ENCODE results near the gene FBXO44. TPM values are rescaled to one million over a fixed set of nuclear protein-coding genes. Genes with fewer than 3 reads are reported as not detected.

Gene FBXO44
- total RNA-seq, 4 donors from 2014 or later: 5.0 to 20.4 (median 7.0) TPM

DNA sequence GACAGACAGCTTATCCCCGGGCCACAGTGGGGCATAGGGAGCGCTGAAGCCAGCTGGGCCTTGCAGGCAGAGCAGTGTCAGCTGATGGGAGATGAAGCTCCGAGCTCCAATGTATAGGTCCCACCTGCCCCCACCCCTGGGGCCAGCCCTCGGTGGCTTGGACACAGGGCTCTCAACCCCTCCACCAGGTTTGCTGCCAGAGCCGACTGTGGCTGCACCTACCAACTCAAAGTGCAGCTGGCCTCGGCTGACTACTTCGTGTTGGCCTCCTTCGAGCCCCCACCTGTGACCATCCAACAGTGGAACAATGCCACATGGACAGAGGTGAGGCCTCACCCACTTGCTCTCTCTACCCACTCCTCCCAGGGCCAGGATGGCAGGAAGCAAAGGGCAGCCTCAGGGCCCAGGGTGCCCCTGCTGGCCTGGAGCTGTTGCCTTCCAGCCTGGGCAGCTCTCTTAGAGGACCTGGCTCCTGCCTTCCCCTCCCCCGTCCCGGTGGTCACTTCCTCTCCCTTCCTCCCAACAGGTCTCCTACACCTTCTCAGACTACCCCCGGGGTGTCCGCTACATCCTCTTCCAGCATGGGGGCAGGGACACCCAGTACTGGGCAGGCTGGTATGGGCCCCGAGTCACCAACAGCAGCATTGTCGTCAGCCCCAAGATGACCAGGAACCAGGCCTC is 18.6 kb downstream of the FBXO44 start:
- Histone ChIP-seq H3K36me3 (peaks cover 10 to 92% (median 18%) of the 10 kb centered on the region in 3 donors), H3K4me1 (no peaks in the 10 kb centered on the region), H3K4me3 (no peak overlapping the region), H3K9me3 (no peaks in the 10 kb centered on the region), H3K27ac (no peak overlapping the region), H3K27me3 (no peaks in the 10 kb centered on the region)
- no peak for DNase-seq
- WGBS, 2 donors: 93% methylated on average over 3 of the region's 14 CpGs
- intact Hi-C loops (cut with DNase I): no loop called here
- TF ChIP-seq POLR2A (IDR thresholded peaks at IDR 0.05): no peak
- TF ChIP-seq, protein P1, sequence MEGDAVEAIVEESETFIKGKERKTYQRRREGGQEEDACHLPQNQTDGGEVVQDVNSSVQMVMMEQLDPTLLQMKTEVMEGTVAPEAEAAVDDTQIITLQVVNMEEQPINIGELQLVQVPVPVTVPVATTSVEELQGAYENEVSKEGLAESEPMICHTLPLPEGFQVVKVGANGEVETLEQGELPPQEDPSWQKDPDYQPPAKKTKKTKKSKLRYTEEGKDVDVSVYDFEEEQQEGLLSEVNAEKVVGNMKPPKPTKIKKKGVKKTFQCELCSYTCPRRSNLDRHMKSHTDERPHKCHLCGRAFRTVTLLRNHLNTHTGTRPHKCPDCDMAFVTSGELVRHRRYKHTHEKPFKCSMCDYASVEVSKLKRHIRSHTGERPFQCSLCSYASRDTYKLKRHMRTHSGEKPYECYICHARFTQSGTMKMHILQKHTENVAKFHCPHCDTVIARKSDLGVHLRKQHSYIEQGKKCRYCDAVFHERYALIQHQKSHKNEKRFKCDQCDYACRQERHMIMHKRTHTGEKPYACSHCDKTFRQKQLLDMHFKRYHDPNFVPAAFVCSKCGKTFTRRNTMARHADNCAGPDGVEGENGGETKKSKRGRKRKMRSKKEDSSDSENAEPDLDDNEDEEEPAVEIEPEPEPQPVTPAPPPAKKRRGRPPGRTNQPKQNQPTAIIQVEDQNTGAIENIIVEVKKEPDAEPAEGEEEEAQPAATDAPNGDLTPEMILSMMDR (IDR thresholded peaks at IDR 0.05): no peak

DNA sequence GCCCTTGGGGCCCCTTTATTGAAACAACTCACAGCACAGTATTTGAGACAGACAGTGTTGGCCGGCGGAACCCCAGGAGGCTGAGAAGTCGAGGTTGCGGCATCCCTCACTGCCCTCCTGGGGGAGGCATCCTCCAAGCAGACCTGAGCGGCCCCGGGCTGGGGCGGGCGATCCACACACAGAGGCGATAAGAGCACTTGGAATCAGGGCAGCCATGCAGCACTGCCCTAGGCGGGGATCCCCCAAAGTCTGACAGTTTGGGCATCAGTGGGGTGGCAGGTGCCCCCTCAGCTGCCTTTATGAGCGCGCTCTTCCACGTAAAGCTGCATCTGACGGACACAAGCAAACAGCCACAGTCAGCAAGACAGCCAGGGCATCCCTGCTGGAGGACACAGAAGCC is 19.8 kb downstream of the FBXO44 start:
- Histone ChIP-seq H3K27ac (no peak overlapping the region), H3K9me3 (no peaks in the 10 kb centered on the region), H3K36me3 (peaks cover 10 to 80% (median 18%) of the 10 kb centered on the region in 3 donors), H3K27me3 (no peaks in the 10 kb centered on the region), H3K4me1 (peaks cover 0 to 7% (median 0%) of the 10 kb centered on the region in 3 donors), H3K4me3 (no peak overlapping the region)
- intact Hi-C loops (cut with DNase I): no loop called here
- 95% methylated on average over 7 of the region's 14 CpGs; no CpG with 5 or more reads in 1 of the 2 donors for WGBS, 2 donors
- TF ChIP-seq POLR2A (IDR thresholded peaks at IDR 0.05): no peak
- no peak for DNase-seq

DNA sequence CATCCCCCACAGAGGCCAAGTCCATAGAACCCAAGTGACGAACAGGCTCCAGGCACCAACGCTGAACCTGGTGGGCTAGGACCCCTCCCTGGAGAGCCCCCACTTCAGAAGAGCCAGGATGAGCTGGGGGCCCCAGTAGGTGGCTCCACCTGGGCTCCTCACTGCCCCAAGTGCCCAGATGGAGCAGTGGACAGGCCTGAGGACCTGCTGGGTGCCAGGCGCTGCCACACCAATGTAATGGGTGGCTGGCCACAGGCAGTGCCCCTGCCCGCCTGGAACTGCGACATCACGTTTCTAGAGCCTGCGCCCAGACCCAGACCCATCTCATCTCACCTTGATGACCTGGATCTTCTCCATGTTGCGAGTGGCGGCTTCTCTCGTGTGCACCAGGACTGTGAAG is 20.6 kb downstream of the FBXO44 start:
- H3K36me3 ChIP-seq: peaks cover 10 to 72% (median 18%) of the 10 kb centered on the region in 3 donors
- intact Hi-C loops (cut with DNase I): no loop called here
- 91% methylated on average over 4 of the region's 10 CpGs; no CpG with 5 or more reads in 1 of the 2 donors for WGBS, 2 donors
- H3K4me1 ChIP-seq: peaks cover 2 to 16% (median 7%) of the 10 kb centered on the region in 3 donors
- H3K27me3 ChIP-seq: no peaks in the 10 kb centered on the region
- no peak overlapping the region for H3K27ac ChIP-seq
- DNase-seq: no peak
- H3K9me3 ChIP-seq: no peaks in the 10 kb centered on the region
- H3K4me3 ChIP-seq: no peak overlapping the region
- TF ChIP-seq, protein P1 (IDR thresholded peaks at IDR 0.05): no peak
- TF ChIP-seq POLR2A (IDR thresholded peaks at IDR 0.05): no peak

DNA sequence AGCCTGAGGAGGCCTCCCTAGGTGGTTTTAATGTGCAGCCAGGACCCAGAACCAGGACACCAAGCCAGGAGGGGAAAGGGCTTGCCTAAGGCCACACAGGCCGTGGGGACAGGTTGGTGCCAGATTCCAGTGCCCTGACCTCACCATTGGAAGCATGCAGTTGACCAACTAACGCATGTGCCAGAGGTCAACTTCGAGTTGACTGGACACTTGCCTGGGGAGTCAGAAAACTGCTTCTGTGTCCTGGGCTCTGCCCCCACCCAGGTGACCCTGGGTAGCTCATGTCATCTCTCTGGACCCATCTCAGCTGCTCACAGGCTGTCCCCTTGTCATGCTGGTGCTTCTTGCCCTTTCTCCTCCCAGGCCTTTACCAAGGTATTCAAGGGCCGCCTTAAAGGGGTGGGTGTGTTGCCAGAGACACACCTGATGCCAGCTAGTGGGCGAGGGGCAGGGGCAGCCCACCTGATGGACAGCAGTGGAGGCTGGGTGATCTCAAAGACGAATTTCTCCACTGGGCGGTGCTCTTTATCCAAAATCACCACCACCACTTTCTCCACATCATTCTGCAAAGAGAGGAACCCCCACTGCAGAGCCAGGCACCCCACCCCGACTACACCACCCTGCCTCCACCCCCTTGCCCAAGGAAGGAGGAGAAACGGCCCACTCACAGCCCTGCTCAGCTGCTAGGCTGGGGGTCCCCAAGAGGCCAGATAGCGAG is 21.9 kb downstream of the FBXO44 start:
- Histone ChIP-seq H3K4me1 (peaks cover 4 to 27% (median 8%) of the 10 kb centered on the region in 3 donors), H3K27ac (no peak overlapping the region), H3K4me3 (no peak overlapping the region), H3K27me3 (no peaks in the 10 kb centered on the region), H3K9me3 (no peaks in the 10 kb centered on the region), H3K36me3 (peaks cover 10 to 60% (median 18%) of the 10 kb centered on the region in 3 donors)
- TF ChIP-seq, protein P1 (IDR thresholded peaks at IDR 0.05): no peak
- no peak for TF ChIP-seq POLR2A (IDR thresholded peaks at IDR 0.05)
- intact Hi-C loops (cut with DNase I): no loop called here
- no peak for DNase-seq
- 80 to 82% methylated on average over 4 to 9 of the region's 10 CpGs for WGBS, 2 donors

DNA sequence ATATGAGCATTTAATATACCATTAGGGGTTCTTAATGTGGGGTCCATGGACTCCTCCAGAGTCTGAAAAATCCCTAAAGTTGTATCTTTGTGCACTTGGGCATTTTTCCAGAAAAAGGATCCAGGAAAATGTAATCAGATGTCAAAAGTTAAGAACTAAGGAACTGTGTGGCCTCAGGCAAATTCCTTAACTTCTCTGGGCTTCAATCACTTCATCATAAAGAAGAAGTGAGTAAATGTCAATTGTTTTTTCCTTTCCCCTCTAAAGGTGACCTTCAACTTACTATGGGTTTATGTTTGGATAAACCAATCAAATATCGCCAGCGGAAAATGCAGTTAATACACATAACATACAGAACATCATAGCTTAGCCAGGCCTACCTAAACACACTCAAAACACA is 23.8 kb downstream of the FBXO44 start:
- intact Hi-C loops (cut with DNase I): no loop called here
- H3K36me3 ChIP-seq: peaks cover 10 to 41% (median 10%) of the 10 kb centered on the region in 3 donors
- no peak overlapping the region for H3K4me3 ChIP-seq
- DNase-seq: no peak
- TF ChIP-seq, protein P1 (IDR thresholded peaks at IDR 0.05): no peak
- TF ChIP-seq POLR2A (IDR thresholded peaks at IDR 0.05): no peak
- H3K9me3 ChIP-seq: no peaks in the 10 kb centered on the region
- 88 to 95% methylated on average over 2 of the region's 2 CpGs for WGBS, 2 donors
- peaks cover 4 to 37% (median 13%) of the 10 kb centered on the region in 3 donors for H3K4me1 ChIP-seq
- H3K27ac ChIP-seq: no peak overlapping the region
- H3K27me3 ChIP-seq: peaks cover 0 to 14% (median 1%) of the 10 kb centered on the region in 4 donors
